HG02852 (cell line): ENCODE results near the gene MAP3K20.
"Not testable (repeated sequence)": the region's sequence is repeated elsewhere in the genome, so short reads cannot be mapped to it uniquely, and the experiment has no call there.

Experiments used
- ATAC-seq: cut with Tn5 transposase; IDR thresholded peaks from one replicate; pipeline ENCODE4 v1.9.1; 2021; ENCODE audit warnings: mild to moderate bottlenecking, moderate library complexity; ENCODE audit not compliant: unreplicated experiment

MAP3K20 gene

GRCh38 chr2:173086518-173087213 is 11.0 kb downstream of the MAP3K20 start:
- no peak for ATAC-seq

- no peak for ATAC-seq
Observed at GRCh38 chr2:173087214-173087581, 11.6 kb downstream of the MAP3K20 start.

- ATAC-seq = no peak
Observed at GRCh38 chr2:173087793-173088496, 12.3 kb downstream of the MAP3K20 start.

- no peak for ATAC-seq
Observed at GRCh38 chr2:173090276-173090877, 14.7 kb downstream of the MAP3K20 start.

- ATAC-seq = no peak
Observed at GRCh38 chr2:173090973-173091660, 15.5 kb downstream of the MAP3K20 start.

GRCh38 chr2:173091910-173092309 is 16.3 kb downstream of the MAP3K20 start:
- ATAC-seq = no peak

- no peak for ATAC-seq
Observed at GRCh38 chr2:173092844-173093402, 17.3 kb downstream of the MAP3K20 start.

GRCh38 chr2:173093617-173094016 is 18.0 kb downstream of the MAP3K20 start:
- not testable (repeated sequence) for ATAC-seq

GRCh38 chr2:173094731-173095130 is 19.1 kb downstream of the MAP3K20 start:
- ATAC-seq = no peak

- ATAC-seq = no peak
Observed at GRCh38 chr2:173095356-173095755, 19.7 kb downstream of the MAP3K20 start.

- no peak for ATAC-seq
Observed at GRCh38 chr2:173099271-173099670, 23.6 kb downstream of the MAP3K20 start.

GRCh38 chr2:173099804-173100203 is 24.2 kb downstream of the MAP3K20 start:
- no peak for ATAC-seq

- ATAC-seq = peak; percentile 89
Observed at GRCh38 chr2:173101687-173102086, 26.0 kb downstream of the MAP3K20 start.

- ATAC-seq = no peak
Observed at GRCh38 chr2:173104156-173104555, 28.5 kb downstream of the MAP3K20 start.

- ATAC-seq = no peak
Observed at GRCh38 chr2:173106959-173107628, 31.4 kb downstream of the MAP3K20 start.

- ATAC-seq = no peak
Observed at GRCh38 chr2:173107629-173108022, 32.0 kb downstream of the MAP3K20 start.

- no peak for ATAC-seq
Observed at GRCh38 chr2:173109253-173110188, 33.9 kb downstream of the MAP3K20 start.

- ATAC-seq = no peak
Observed at GRCh38 chr2:173117678-173118077, 42.0 kb downstream of the MAP3K20 start.

GRCh38 chr2:173118395-173118794 is 42.7 kb downstream of the MAP3K20 start:
- no peak for ATAC-seq
